Mucosa of stomach (tissue), 1 donor: ENCODE measurements around the gene VANGL1.

Source experiments
- H3K27me3 ChIP-seq: one replicate; pipeline ENCODE4 v1.7.0; 2013; ENCODE audit warnings: mild to moderate bottlenecking, low read length; ENCODE audit not compliant: control insufficient read depth, insufficient read depth
- H3K36me3 ChIP-seq: one replicate; pipeline ENCODE4 v1.7.0; 2013; ENCODE audit warnings: low read length; ENCODE audit not compliant: control insufficient read depth, insufficient read depth
- H3K4me1 ChIP-seq: one replicate; pipeline ENCODE4 v1.7.0; 2013; ENCODE audit warnings: mild to moderate bottlenecking, low read length; ENCODE audit not compliant: control insufficient read depth, insufficient read depth
- H3K4me3 ChIP-seq: one replicate; pipeline ENCODE4 v1.7.0; 2013; ENCODE audit warnings: low read length
- H3K9ac ChIP-seq: one replicate; pipeline ENCODE4 v1.7.0; 2013; ENCODE audit warnings: mild to moderate bottlenecking, low read length, moderate library complexity
- H3K9me3 ChIP-seq: one replicate; pipeline ENCODE4 v1.7.0; 2013; ENCODE audit warnings: mild to moderate bottlenecking, low read length, moderate library complexity; ENCODE audit not compliant: control insufficient read depth
- donor health status: Pancreatic carcinoma.

VANGL1 gene

GRCh38 chr1:115717541-115717940 lies 75.8 kb downstream of the VANGL1 start:
- H3K4me1 ChIP-seq, result peaks cover 21% of the 10 kb centered on the region
- no peaks in the 10 kb centered on the region for H3K9me3 ChIP-seq
- H3K27me3 ChIP-seq, result no peaks in the 10 kb centered on the region
- H3K9ac ChIP-seq, result no peak overlapping the region
- no peaks in the 10 kb centered on the region for H3K36me3 ChIP-seq
- H3K4me3 ChIP-seq, result no peak overlapping the region

GRCh38 chr1:115718011-115718754 lies 76.4 kb downstream of the VANGL1 start:
- Histone ChIP-seq H3K4me1 (peaks cover 19% of the 10 kb centered on the region), H3K9me3 (no peaks in the 10 kb centered on the region), H3K27me3 (no peaks in the 10 kb centered on the region), H3K36me3 (no peaks in the 10 kb centered on the region), H3K9ac (no peak overlapping the region), H3K4me3 (no peak overlapping the region)

GRCh38 chr1:115719285-115719684 lies 77.5 kb downstream of the VANGL1 start:
- peaks cover 8% of the 10 kb centered on the region for H3K4me1 ChIP-seq
- no peaks in the 10 kb centered on the region for H3K36me3 ChIP-seq
- no peak overlapping the region for H3K4me3 ChIP-seq
- no peaks in the 10 kb centered on the region for H3K9me3 ChIP-seq
- H3K9ac ChIP-seq, result no peak overlapping the region
- no peaks in the 10 kb centered on the region for H3K27me3 ChIP-seq

GRCh38 chr1:115722221-115722620 lies 80.5 kb downstream of the VANGL1 start:
- H3K4me1 ChIP-seq, result peaks cover 10% of the 10 kb centered on the region
- no peak overlapping the region for H3K9ac ChIP-seq
- no peak overlapping the region for H3K4me3 ChIP-seq
- no peaks in the 10 kb centered on the region for H3K27me3 ChIP-seq
- H3K9me3 ChIP-seq, result no peaks in the 10 kb centered on the region
- no peaks in the 10 kb centered on the region for H3K36me3 ChIP-seq

- Histone ChIP-seq H3K36me3 (no peaks in the 10 kb centered on the region), H3K4me1 (peaks cover 10% of the 10 kb centered on the region), H3K4me3 (no peak overlapping the region), H3K9ac (no peak overlapping the region), H3K27me3 (no peaks in the 10 kb centered on the region), H3K9me3 (no peaks in the 10 kb centered on the region)
Observed at GRCh38 chr1:115723756-115724155, 82.0 kb downstream of the VANGL1 start.

- H3K9me3 ChIP-seq, result no peaks in the 10 kb centered on the region
- peaks cover 10% of the 10 kb centered on the region for H3K4me1 ChIP-seq
- no peaks in the 10 kb centered on the region for H3K27me3 ChIP-seq
Observed at GRCh38 chr1:115725600-115725999, 83.8 kb downstream of the VANGL1 start.

GRCh38 chr1:115726161-115726560 lies 84.4 kb downstream of the VANGL1 start:
- Histone ChIP-seq H3K4me3 (no peak overlapping the region), H3K36me3 (no peaks in the 10 kb centered on the region), H3K4me1 (peaks cover 10% of the 10 kb centered on the region), H3K9me3 (no peaks in the 10 kb centered on the region), H3K27me3 (no peaks in the 10 kb centered on the region), H3K9ac (no peak overlapping the region)

More at GRCh38 chr1:115725600-115725999, 83.8 kb downstream of the VANGL1 start:
- Histone ChIP-seq H3K4me3 (no peak overlapping the region), H3K9ac (no peak overlapping the region), H3K36me3 (no peaks in the 10 kb centered on the region)

GRCh38 chr1:115726570-115726969 lies 84.8 kb downstream of the VANGL1 start:
- Histone ChIP-seq H3K9me3 (no peaks in the 10 kb centered on the region), H3K27me3 (no peaks in the 10 kb centered on the region), H3K36me3 (no peaks in the 10 kb centered on the region), H3K4me3 (no peak overlapping the region), H3K9ac (no peak overlapping the region), H3K4me1 (peaks cover 10% of the 10 kb centered on the region)

GRCh38 chr1:115727706-115728249 lies 86.0 kb downstream of the VANGL1 start:
- Histone ChIP-seq H3K36me3 (no peaks in the 10 kb centered on the region), H3K4me3 (no peak overlapping the region), H3K4me1 (peaks cover 10% of the 10 kb centered on the region), H3K9me3 (no peaks in the 10 kb centered on the region), H3K27me3 (no peaks in the 10 kb centered on the region), H3K9ac (no peak overlapping the region)

- H3K36me3 ChIP-seq, result no peaks in the 10 kb centered on the region
- peaks cover 10% of the 10 kb centered on the region for H3K4me1 ChIP-seq
Observed at GRCh38 chr1:115728341-115728740, 86.6 kb downstream of the VANGL1 start.

GRCh38 chr1:115729756-115730155 lies 88.0 kb downstream of the VANGL1 start:
- Histone ChIP-seq H3K9me3 (no peaks in the 10 kb centered on the region), H3K9ac (no peak overlapping the region), H3K4me1 (peaks cover 10% of the 10 kb centered on the region), H3K36me3 (no peaks in the 10 kb centered on the region), H3K4me3 (no peak overlapping the region), H3K27me3 (no peaks in the 10 kb centered on the region)

More at GRCh38 chr1:115728341-115728740, 86.6 kb downstream of the VANGL1 start:
- Histone ChIP-seq H3K9me3 (no peaks in the 10 kb centered on the region), H3K9ac (no peak overlapping the region), H3K4me3 (no peak overlapping the region), H3K27me3 (no peaks in the 10 kb centered on the region)

GRCh38 chr1:115732316-115732715 lies 90.5 kb downstream of the VANGL1 start:
- no peaks in the 10 kb centered on the region for H3K27me3 ChIP-seq
- no peaks in the 10 kb centered on the region for H3K9me3 ChIP-seq
- H3K36me3 ChIP-seq, result no peaks in the 10 kb centered on the region
- H3K4me3 ChIP-seq, result no peak overlapping the region
- H3K9ac ChIP-seq, result no peak overlapping the region
- H3K4me1 ChIP-seq, result no peaks in the 10 kb centered on the region
